Measurements from ENCODE around the gene TBC1D17. TPM values are rescaled to one million over a fixed set of nuclear protein-coding genes. Genes with fewer than 3 reads are reported as not detected.
A peak's percentile ranks its signal among the peaks of the same experiment; 100 is the strongest.

Gene TBC1D17
- total and polyA plus RNA-seq, 4 donors, result 22.7 to 102 (median 46.7) TPM

- DNase-seq (peak in 1 of 2 donors; percentile 48), ATAC-seq (ENCODE audit: low FRiP score) (no peak)
- WGBS, 2 donors, result 82 to 83% methylated on average over 58 to 60 of the region's 60 CpGs
- no peaks in the 10 kb centered on the region for H3K27me3 ChIP-seq (ENCODE audit: control insufficient read depth in 1 of 2, insufficient read depth in 2 of 2, low read length in 1 of 2)
- no peaks in the 10 kb centered on the region for H3K36me3 ChIP-seq (ENCODE audit: control insufficient read depth in 1 of 2, insufficient read depth in 2 of 2, low read length in 1 of 2)
- intact Hi-C loops (cut with DNase I), result loop anchor here in 1 of 2 donors (10.0 kb wide), 1 partner anchor 97 kb away; the partner anchor contains the start of genes AP2A1 and TSKS
- no peaks in the 10 kb centered on the region for H3K9me3 ChIP-seq (ENCODE audit: control insufficient read depth, low read length)
- no peak overlapping the region for H3K27ac ChIP-seq (ENCODE audit: low read depth in 1 of 2, low read length in 2 of 2)
- H3K4me3 ChIP-seq (ENCODE audit: low read length in 2 of 2), result no peak overlapping the region
- no peaks in the 10 kb centered on the region for H3K4me1 ChIP-seq (ENCODE audit: control insufficient read depth in 1 of 2, insufficient read depth in 2 of 2, low read length in 2 of 2)
Observed at GRCh38 chr19:49861541-49862378, 15.7 kb upstream of the TBC1D17 start.

GRCh38 chr19:49862391-49863253, 14.9 kb upstream of the TBC1D17 start:
- Histone ChIP-seq H3K27me3 (ENCODE audit: control insufficient read depth in 1 of 2, insufficient read depth in 2 of 2, low read length in 1 of 2) (no peaks in the 10 kb centered on the region), H3K4me3 (ENCODE audit: low read length in 2 of 2) (no peak overlapping the region), H3K9me3 (ENCODE audit: control insufficient read depth, low read length) (no peaks in the 10 kb centered on the region), H3K36me3 (ENCODE audit: control insufficient read depth in 1 of 2, insufficient read depth in 2 of 2, low read length in 1 of 2) (no peaks in the 10 kb centered on the region), H3K4me1 (ENCODE audit: control insufficient read depth in 1 of 2, insufficient read depth in 2 of 2, low read length in 2 of 2) (no peaks in the 10 kb centered on the region), H3K27ac (ENCODE audit: low read depth in 1 of 2, low read length in 2 of 2) (no peak overlapping the region)
- DNase-seq (peak; percentile 54 to 78), ATAC-seq (ENCODE audit: low FRiP score) (no peak)
- intact Hi-C loops (cut with DNase I), result loop anchor here in 1 of 2 donors (10.0 kb wide), 1 partner anchor 98 kb away; the partner anchor contains the start of genes AP2A1 and TSKS
- WGBS, 2 donors, result 75 to 78% methylated on average over 43 to 49 of the region's 49 CpGs

- DNase-seq (peak in 1 of 2 donors; percentile 44), ATAC-seq (ENCODE audit: low FRiP score) (no peak)
- Histone ChIP-seq H3K4me3 (ENCODE audit: low read length in 2 of 2) (no peak overlapping the region), H3K36me3 (ENCODE audit: control insufficient read depth in 1 of 2, insufficient read depth in 2 of 2, low read length in 1 of 2) (no peaks in the 10 kb centered on the region), H3K27ac (ENCODE audit: low read depth in 1 of 2, low read length in 2 of 2) (no peak overlapping the region), H3K9me3 (ENCODE audit: control insufficient read depth, low read length) (no peaks in the 10 kb centered on the region), H3K27me3 (ENCODE audit: control insufficient read depth in 1 of 2, insufficient read depth in 2 of 2, low read length in 1 of 2) (no peaks in the 10 kb centered on the region), H3K4me1 (ENCODE audit: control insufficient read depth in 1 of 2, insufficient read depth in 2 of 2, low read length in 2 of 2) (no peaks in the 10 kb centered on the region)
- WGBS, 2 donors, result 88 to 90% methylated on average over 24 of the region's 24 CpGs
- intact Hi-C loops (cut with DNase I), result loop anchor here in 1 of 2 donors (10.0 kb wide), 1 partner anchor 99 kb away; the partner anchor contains the start of genes AP2A1 and TSKS
Observed at GRCh38 chr19:49863254-49863934, 14.1 kb upstream of the TBC1D17 start.

- H3K27ac ChIP-seq (ENCODE audit: low read depth in 1 of 2, low read length in 2 of 2), result no peak overlapping the region
- H3K4me3 ChIP-seq (ENCODE audit: low read length in 2 of 2), result no peak overlapping the region
- WGBS, 2 donors, result 89 to 90% methylated on average over 17 of the region's 17 CpGs
- H3K9me3 ChIP-seq (ENCODE audit: control insufficient read depth, low read length), result no peaks in the 10 kb centered on the region
- intact Hi-C loops (cut with DNase I), result loop anchor here in 1 of 2 donors (10.0 kb wide), 1 partner anchor 99 kb away; the partner anchor contains the start of genes AP2A1 and TSKS
- H3K4me1 ChIP-seq (ENCODE audit: control insufficient read depth in 1 of 2, insufficient read depth in 2 of 2, low read length in 2 of 2), result no peaks in the 10 kb centered on the region
- H3K36me3 ChIP-seq (ENCODE audit: control insufficient read depth in 1 of 2, insufficient read depth in 2 of 2, low read length in 1 of 2), result no peaks in the 10 kb centered on the region
- H3K27me3 ChIP-seq (ENCODE audit: control insufficient read depth in 1 of 2, insufficient read depth in 2 of 2, low read length in 1 of 2), result no peaks in the 10 kb centered on the region
- DNase-seq, result peak in 1 of 2 donors; percentile 71
- no peak for ATAC-seq (ENCODE audit: low FRiP score)
Observed at GRCh38 chr19:49863935-49864320, 13.6 kb upstream of the TBC1D17 start.

GRCh38 chr19:49864890-49865289, 12.6 kb upstream of the TBC1D17 start:
- 89 to 94% methylated on average over 13 of the region's 13 CpGs for WGBS, 2 donors
- H3K27me3 ChIP-seq (ENCODE audit: control insufficient read depth in 1 of 2, insufficient read depth in 2 of 2, low read length in 1 of 2), result no peaks in the 10 kb centered on the region
- H3K4me1 ChIP-seq (ENCODE audit: control insufficient read depth in 1 of 2, insufficient read depth in 2 of 2, low read length in 2 of 2), result no peaks in the 10 kb centered on the region
- no peaks in the 10 kb centered on the region for H3K36me3 ChIP-seq (ENCODE audit: control insufficient read depth in 1 of 2, insufficient read depth in 2 of 2, low read length in 1 of 2)
- H3K4me3 ChIP-seq (ENCODE audit: low read length in 2 of 2), result no peak overlapping the region
- no peak overlapping the region for H3K27ac ChIP-seq (ENCODE audit: low read depth in 1 of 2, low read length in 2 of 2)
- no peak for ATAC-seq (ENCODE audit: low FRiP score)
- intact Hi-C loops (cut with DNase I), result loop anchor here (5.0 to 10.0 kb wide), 3 partner anchors 53 to 100 kb away; partner anchors contain the start of genes AP2A1 (in 2 of the 2), FUZ (in 1 of the 2) and TSKS (in 1 of the 2)
- no peak for DNase-seq
- no peaks in the 10 kb centered on the region for H3K9me3 ChIP-seq (ENCODE audit: control insufficient read depth, low read length)

GRCh38 chr19:49866933-49867782, 10.3 kb upstream of the TBC1D17 start, which contains the start of gene PNKP:
Gene PNKP, minus strand, starts transcription at chr19:49867576. Its CDS starts 372 bp downstream, at chr19:49867204.
- peak within 1 kb of the TSS; percentile 16 to 62 for H3K4me3 ChIP-seq (ENCODE audit: low read length in 2 of 2)
- H3K36me3 ChIP-seq (ENCODE audit: control insufficient read depth in 1 of 2, insufficient read depth in 2 of 2, low read length in 1 of 2), result no peaks in the 10 kb centered on the region
- H3K27me3 ChIP-seq (ENCODE audit: control insufficient read depth in 1 of 2, insufficient read depth in 2 of 2, low read length in 1 of 2), result no peaks in the 10 kb centered on the region
- intact Hi-C loops (cut with DNase I), result loop anchor here (2.0 to 10.0 kb wide), 4 partner anchors 16 to 102 kb away; partner anchors contain the start of genes AP2A1 (in 2 of the 2), FUZ (in 1 of the 2), PTOV1 (in 1 of the 2) and TSKS (in 1 of the 2)
- H3K4me1 ChIP-seq (ENCODE audit: control insufficient read depth in 1 of 2, insufficient read depth in 2 of 2, low read length in 2 of 2), result no peaks in the 10 kb centered on the region
- DNase-seq (peak; percentile 95 to 97), ATAC-seq (ENCODE audit: low FRiP score) (peak; percentile 86)
- 0% methylated on average over 63 to 65 of the region's 65 CpGs for WGBS, 2 donors
- H3K9me3 ChIP-seq (ENCODE audit: control insufficient read depth, low read length), result no peaks in the 10 kb centered on the region
- H3K27ac ChIP-seq (ENCODE audit: low read depth in 1 of 2, low read length in 2 of 2), result peak within 1 kb of the TSS in 1 of 2 donors; percentile 93

GRCh38 chr19:49869009-49869483, 8.5 kb upstream of the TBC1D17 start:
- intact Hi-C loops (cut with DNase I), result loop anchor here (5.0 to 10.0 kb wide), 3 partner anchors 57 to 104 kb away; partner anchors contain the start of genes AP2A1 (in 2 of the 2), FUZ (in 1 of the 2) and TSKS (in 1 of the 2)
- H3K4me3 ChIP-seq (ENCODE audit: low read length in 2 of 2), result no peak overlapping the region
- 2% methylated on average over 15 of the region's 15 CpGs for WGBS, 2 donors
- DNase-seq (peak in 1 of 2 donors; percentile 97), ATAC-seq (ENCODE audit: low FRiP score) (peak; percentile 11)
- no peaks in the 10 kb centered on the region for H3K27me3 ChIP-seq (ENCODE audit: control insufficient read depth in 1 of 2, insufficient read depth in 2 of 2, low read length in 1 of 2)
- no peaks in the 10 kb centered on the region for H3K4me1 ChIP-seq (ENCODE audit: control insufficient read depth in 1 of 2, insufficient read depth in 2 of 2, low read length in 2 of 2)
- H3K9me3 ChIP-seq (ENCODE audit: control insufficient read depth, low read length), result no peaks in the 10 kb centered on the region
- H3K27ac ChIP-seq (ENCODE audit: low read depth in 1 of 2, low read length in 2 of 2), result peak overlapping the region in 1 of 2 donors; percentile 77
- no peaks in the 10 kb centered on the region for H3K36me3 ChIP-seq (ENCODE audit: control insufficient read depth in 1 of 2, insufficient read depth in 2 of 2, low read length in 1 of 2)
